ENCODE data around the gene MYOM1. TPM values are rescaled to one million over a fixed set of nuclear protein-coding genes. Genes with fewer than 3 reads are reported as not detected.
"Not testable (repeated sequence)": the region's sequence is repeated elsewhere in the genome, so short reads cannot be mapped to it uniquely, and the experiment has no call there.

Gene MYOM1
- total RNA-seq, 1 donor from 2014 or later: 2.2 TPM

DNA sequence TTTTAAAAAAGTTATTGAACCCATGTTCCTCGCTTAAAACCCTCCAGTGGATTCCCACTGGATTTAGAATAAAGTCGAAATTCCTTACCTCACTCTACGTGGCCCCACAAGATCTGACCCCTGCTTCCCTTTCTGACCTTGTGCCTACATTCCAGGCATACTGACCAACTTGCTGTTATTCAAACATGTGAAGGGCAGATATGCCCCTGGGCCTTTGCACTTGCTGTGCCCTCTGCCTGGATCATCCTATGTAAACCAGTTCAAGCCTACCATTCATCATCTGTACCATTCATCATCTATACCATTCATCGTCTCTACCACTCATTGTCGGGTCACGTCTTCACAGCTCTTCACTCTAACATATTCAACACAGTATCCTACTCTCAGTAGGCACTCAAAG is 165.6 kb downstream of the MYOM1 start:
- no peak for DNase-seq

DNA sequence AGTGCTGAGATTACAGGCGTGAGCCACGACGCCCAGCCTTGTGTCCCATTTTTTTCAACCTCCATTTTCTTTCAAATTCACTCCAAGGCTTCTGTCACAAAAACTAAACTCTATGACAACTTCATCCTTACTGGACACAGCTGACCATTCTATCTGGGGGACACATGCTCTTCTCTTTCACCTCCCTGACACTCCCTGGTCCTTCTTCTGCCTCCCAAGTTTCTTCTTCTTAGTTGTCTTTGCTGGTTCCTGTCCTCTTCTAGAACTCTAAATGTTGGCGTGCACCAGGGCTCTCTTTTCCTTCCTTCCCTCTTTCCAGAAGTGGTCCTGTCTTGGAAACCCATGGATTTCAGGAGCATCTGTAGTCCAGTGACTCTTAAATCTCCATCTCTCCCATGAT is 166.7 kb downstream of the MYOM1 start:
- no peak for DNase-seq

DNA sequence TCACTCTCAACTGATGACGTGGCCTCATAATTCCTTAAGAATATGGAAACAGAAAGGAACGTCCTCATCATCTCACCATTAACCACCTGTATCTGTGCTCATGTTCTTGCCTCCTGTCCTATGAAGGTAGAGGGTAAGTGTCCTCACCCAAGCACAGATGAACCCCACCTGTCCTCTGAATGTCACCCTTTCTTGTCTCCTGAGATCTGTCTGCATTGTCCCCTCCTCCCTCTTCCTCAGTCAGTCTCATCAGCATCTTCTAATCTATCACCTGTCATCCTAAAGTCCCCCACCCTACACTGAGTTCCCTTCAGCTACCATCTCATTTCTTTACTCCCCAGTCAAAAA is 167.4 kb downstream of the MYOM1 start:
- DNase-seq: no peak

DNA sequence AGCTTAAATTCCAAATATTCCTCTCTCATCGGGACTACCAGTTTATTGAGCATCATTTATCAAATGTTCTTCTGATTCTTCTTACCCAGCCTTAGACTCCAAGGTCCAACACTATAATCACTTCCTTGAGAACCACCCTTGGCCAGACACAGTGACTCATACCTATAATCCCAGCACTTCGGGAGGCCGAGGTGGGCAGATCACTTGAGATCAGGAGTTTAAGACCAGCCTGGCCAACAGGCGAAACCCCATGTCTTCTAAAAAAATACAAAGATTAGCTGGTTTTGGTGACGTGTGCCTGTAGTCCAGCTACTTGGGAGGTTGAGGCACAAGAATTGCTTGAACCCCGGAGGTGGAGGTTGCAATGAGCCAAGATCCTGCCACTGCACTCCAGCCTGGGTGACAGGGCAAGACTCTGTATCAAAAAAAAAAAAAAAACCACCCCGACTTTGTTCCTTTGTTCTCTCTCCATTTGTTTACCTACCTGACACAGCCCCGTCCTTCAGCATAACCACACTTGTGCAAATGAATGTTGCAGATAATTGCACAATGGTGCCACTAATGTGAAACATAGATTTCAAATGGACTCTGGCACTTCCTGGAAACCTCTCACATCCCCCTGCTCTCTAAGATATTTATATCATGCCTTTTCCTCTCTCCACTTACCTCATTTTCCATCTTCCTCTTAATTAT is 167.9 kb downstream of the MYOM1 start:
- peak; percentile 27 for DNase-seq

GRCh38 chr18:3049897-3050454 is 169.8 kb downstream of the MYOM1 start:
- not testable (repeated sequence) for DNase-seq

DNA sequence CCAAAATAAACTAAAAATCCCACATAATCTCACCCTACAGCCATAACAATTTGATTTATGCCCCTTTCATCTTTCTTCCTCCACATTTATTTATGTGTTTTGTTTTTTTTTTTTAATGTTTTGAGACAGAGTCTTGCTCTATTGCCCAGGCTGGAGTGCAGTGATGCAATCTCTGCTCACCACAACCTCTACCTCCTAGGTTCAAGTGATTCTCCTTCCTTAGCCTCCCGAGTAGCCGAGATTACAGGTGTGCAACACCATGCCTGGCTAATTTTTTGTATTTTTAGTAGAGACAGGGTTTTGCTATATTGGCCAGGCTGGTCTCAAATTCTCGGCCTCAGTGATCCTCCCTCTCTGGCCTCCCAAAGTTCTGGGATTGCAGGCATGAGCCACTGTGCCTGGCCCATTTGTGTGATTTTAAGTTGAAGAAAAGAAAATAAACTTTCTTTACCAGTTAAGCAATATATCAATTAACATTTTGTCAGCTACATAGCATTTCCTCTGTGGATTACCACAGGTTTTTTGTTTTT is 170.9 kb downstream of the MYOM1 start:
- no peak for DNase-seq

DNA sequence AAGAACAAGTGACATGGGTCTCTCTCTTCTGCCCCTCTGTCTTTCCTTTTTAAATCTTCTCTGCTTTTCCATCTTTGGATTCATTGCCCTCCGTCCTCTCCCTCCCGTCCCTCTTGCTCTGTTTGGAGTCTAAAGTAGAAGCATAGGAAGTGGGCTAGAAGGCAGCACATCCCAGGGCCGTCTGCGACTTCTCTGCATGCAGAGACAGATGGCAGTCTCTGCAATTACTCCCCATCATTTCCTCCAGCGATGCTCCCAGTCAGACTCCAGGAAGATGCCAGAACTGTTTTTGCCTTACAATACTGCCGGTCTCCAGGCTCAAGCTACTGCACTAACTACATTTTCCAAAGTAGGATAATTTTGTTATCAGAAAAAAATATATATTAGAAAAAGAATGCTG is 171.6 kb downstream of the MYOM1 start:
- no peak for DNase-seq

GRCh38 chr18:3046216-3046808 is 173.5 kb downstream of the MYOM1 start:
- no peak for DNase-seq

DNA sequence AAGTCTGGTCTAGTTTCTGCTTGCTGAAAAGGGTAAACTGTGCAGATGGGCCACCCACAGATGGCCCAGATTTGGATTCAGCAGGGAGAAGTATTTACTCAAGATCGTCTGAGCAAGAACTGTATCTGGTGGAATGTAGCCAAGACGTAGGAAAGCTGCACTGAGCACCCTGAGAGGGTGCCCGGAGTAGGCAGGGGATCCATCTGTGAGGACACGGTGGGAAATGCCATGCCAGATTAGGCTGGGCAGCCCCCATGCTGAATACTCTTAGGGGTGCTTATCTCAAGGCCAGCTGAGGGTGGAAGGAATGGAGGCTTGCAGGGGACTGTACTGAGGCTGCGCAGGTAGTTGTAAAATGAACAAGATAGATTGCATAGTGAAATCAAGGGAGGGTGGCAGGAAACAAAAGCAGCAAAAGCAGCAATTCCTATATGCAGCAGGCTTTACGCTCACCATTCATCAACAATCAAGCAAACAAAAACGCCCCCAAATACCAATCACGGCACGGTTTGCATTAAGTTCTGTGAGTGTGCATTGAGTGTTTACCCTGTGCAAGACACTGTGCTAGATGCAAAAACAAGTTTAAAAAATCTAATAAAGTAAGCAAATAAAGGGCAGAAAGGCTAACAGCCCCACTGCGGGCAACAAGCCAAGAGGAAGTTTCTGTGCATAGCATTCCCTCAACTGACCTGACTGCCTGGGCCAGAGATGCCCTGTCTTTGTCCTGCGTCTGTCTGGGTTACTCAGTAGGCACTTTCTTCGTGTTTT is 174.7 kb downstream of the MYOM1 start:
- peak; percentile 62 for DNase-seq

- DNase-seq: no peak
These were observed 177.4 kb downstream of the MYOM1 start for GRCh38 chr18:3042379-3042778.

- DNase-seq: no peak
These were observed 177.9 kb downstream of the MYOM1 start for GRCh38 chr18:3041843-3042242.

DNA sequence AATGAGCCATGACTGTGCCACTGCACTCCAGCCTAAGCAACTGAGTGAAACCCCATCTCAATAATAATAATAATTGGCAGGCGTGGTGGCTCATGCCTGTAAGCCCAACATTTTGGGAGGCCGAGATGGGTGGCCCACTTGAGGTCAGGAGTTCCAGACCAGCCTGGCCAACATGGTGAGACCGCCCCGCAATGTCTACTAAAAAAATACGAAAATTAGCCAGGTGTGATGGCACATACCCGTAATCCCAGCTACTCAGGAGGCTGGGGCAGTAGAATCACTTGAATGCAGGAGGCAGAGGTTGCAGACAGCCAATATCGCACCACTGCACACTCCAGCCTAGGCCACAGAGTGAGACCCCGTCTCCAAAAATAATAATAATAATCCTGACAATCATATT is 178.9 kb downstream of the MYOM1 start:
- DNase-seq: no peak

- no peak for DNase-seq
These were observed 179.6 kb downstream of the MYOM1 start for GRCh38 chr18:3040173-3040572.

DNA sequence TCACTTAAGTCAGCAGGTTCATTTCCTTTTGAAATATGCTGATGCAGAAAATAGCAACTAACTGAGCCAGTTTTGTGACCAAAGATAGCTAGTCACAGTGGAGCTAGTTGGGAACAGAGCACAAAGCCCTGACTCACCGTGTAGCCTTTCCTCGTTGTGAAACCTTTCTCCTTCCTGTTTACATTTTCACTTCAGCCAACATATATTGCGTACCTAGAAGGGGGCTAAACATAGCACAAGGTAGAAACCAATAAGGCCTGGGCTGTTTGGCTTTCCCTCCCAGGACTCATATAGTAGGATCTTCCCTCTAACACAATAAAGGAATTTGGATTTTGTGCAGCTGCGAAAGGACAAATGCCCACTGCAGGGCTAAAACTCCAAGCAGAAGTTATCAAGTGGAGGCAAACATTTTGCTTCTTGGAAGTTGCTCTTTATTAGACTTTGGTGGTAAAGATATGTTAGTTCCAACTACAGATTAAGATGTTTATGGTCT is 182.3 kb downstream of the MYOM1 start:
- peak; percentile 72 for DNase-seq

GRCh38 chr18:3036108-3036507 is 183.7 kb downstream of the MYOM1 start:
- DNase-seq: no peak

DNA sequence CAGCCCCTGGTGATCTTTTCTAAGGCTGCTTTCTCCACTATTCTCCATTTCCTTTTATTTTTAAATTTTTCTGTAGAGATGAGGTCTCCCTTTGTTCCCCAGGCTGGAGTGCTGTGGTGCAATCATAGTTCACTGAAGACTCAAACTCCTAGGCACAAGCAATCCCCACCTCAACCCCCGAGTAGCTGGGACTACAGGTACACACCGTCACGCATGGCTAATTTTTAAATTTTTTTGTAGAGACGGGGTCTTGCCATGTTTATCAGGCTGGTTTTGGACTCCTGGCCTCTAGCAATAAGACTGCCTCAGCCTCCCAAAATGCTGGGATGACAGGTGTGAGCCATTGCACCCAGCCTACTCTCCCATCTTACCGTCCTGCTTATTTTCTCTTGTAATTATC is 184.1 kb downstream of the MYOM1 start:
- no peak for DNase-seq

DNA sequence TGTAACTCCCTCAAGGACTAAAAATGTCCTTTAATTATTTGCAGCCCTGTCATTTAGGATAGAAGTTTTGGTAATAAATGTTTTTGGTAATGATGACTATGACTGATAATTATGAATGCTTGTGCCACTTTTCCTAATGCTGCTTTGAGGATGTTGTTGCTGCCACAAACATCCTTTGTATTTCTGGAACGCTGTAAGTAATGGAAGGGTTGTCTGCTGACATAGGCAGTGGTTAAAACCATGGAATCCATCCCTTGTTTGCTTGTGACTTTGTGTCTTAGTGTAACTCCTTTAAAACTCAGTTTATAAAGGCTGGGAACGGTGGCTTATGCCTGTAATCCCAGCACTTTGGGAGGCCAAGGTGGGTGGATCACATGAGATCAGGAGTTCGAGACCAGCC is 187.0 kb downstream of the MYOM1 start:
- no peak for DNase-seq

DNA sequence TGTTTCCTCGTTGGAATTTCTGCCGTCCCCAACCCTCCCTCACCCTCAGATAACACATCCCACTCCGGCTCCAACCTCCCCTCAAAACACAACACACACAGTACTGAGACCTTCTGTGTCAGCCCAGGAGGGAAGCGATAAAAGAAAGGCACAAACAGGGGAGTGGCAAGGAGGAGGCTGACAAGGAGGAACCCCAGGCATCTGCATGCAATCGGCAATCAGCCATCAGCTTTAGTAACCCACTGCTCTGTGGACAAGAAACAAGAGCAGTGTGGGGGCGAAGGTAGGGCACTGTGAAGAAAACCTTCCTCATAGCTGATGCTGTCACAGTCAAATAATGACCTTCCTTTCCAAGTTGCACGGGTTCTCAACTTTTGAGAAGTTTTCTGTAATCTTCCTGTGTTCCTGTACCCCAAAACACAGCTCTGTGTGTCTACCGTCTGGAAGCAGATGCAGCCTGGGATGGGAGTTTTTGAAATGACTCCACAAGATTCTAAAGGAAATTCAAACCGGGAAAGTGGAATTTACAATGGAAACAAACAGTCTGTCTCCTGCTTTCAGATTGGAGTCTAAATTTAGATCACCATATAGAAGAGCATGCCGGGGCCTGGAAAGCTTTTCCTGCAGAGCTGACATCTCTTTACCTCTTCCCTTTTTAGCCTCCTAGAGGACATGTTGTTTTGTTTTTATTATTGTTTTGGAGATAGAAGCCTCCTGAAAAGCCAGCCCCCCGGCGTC is 190.4 kb downstream of the MYOM1 start:
- peak; percentile 58 for DNase-seq

DNA sequence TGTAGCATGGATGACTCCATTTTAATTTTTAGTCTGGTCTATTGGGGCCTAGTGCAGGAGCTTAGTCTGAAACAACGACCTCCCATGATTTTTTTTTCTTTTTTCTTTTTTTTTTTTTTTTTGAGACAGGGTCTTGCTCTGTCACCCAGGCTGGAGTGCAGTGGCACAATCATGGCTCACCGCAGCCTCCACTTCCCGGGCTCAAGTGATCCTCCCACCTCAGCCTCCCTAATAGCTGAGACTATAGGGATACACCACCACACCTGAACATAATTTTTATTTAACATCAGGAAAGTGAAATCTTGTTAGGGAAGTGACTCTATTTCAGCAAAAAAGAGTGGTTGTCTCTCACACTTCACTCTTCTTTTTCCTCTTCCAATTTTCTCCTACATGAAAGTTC is 191.7 kb downstream of the MYOM1 start:
- DNase-seq: not testable (repeated sequence)

- DNase-seq: no peak
These were observed 192.3 kb downstream of the MYOM1 start for GRCh38 chr18:3027370-3027891.

DNA sequence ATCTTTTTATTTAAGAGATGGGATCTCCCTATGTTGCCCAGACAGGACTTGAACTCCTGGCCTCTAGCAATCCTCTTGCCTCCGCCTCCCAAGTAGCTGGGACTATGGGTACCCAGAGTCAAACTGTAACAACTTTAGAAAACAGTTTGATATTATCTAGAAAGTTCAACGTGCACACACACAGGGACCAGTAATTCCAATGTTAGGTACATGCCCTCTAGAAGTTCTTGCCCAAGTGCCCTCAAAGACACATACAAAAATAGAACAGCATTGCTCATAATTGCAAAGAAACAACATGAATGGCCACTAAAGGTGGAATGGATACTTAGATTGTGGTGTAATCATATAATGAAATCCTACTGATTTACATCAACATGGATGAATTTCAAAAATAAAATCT is 194.2 kb downstream of the MYOM1 start:
- DNase-seq: no peak

- not testable (repeated sequence) for DNase-seq
These were observed 196.2 kb downstream of the MYOM1 start for GRCh38 chr18:3023603-3024002.

All from dermis blood vessel endothelial cell (primary cell).